Epidermal melanocyte (primary cell): ENCODE results near the gene SPOCK1.

Experiments used
- DNase-seq: peaks from one replicate; pipeline ENCODE4 v3.0.0; 2011; ENCODE audit warnings: low spot score; ENCODE audit not compliant: insufficient read length

The SPOCK1 gene

GRCh38 chr5:137446151-137446550 lies 53.0 kb downstream of the SPOCK1 start:
- no peak for DNase-seq

- DNase-seq: no peak
These were observed 56.5 kb downstream of the SPOCK1 start for GRCh38 chr5:137442660-137443059.

GRCh38 chr5:137441476-137441875 lies 57.6 kb downstream of the SPOCK1 start:
- no peak for DNase-seq

GRCh38 chr5:137440795-137441194 lies 58.3 kb downstream of the SPOCK1 start:
- no peak for DNase-seq

- no peak for DNase-seq
These were observed 59.5 kb downstream of the SPOCK1 start for GRCh38 chr5:137439645-137440044.

- DNase-seq: no peak
These were observed 60.2 kb downstream of the SPOCK1 start for GRCh38 chr5:137438932-137439331.

GRCh38 chr5:137437774-137438173 lies 61.4 kb downstream of the SPOCK1 start:
- no peak for DNase-seq

GRCh38 chr5:137433539-137433938 lies 65.6 kb downstream of the SPOCK1 start:
- no peak for DNase-seq

GRCh38 chr5:137432376-137432775 lies 66.8 kb downstream of the SPOCK1 start:
- DNase-seq: no peak

- DNase-seq: no peak
These were observed 68.1 kb downstream of the SPOCK1 start for GRCh38 chr5:137431051-137431450.

GRCh38 chr5:137415231-137415681 lies 83.9 kb downstream of the SPOCK1 start:
- no peak for DNase-seq

- no peak for DNase-seq
These were observed 84.9 kb downstream of the SPOCK1 start for GRCh38 chr5:137414112-137414755.

- no peak for DNase-seq
These were observed 87.0 kb downstream of the SPOCK1 start for GRCh38 chr5:137412136-137412535.

- DNase-seq: no peak
These were observed 88.7 kb downstream of the SPOCK1 start for GRCh38 chr5:137410234-137411010.

GRCh38 chr5:137409736-137410135 lies 89.4 kb downstream of the SPOCK1 start:
- DNase-seq: no peak

GRCh38 chr5:137407090-137407489 lies 92.0 kb downstream of the SPOCK1 start:
- no peak for DNase-seq

GRCh38 chr5:137405393-137405792 lies 93.7 kb downstream of the SPOCK1 start:
- DNase-seq: no peak

GRCh38 chr5:137403869-137404268 lies 95.3 kb downstream of the SPOCK1 start:
- DNase-seq: no peak

GRCh38 chr5:137402436-137403187 lies 96.5 kb downstream of the SPOCK1 start:
- DNase-seq: no peak

- no peak for DNase-seq
These were observed 97.2 kb downstream of the SPOCK1 start for GRCh38 chr5:137401946-137402345.

- no peak for DNase-seq
These were observed 98.6 kb downstream of the SPOCK1 start for GRCh38 chr5:137400571-137400970.

- DNase-seq: no peak
These were observed 99.2 kb downstream of the SPOCK1 start for GRCh38 chr5:137399911-137400310.
